ENCODE data around the gene CD101. TPM values are rescaled to one million over a fixed set of nuclear protein-coding genes. Genes with fewer than 3 reads are reported as not detected.

The CD101 gene
- total RNA-seq, 1 experiment from 2014 or later: 0.76 TPM

- Histone ChIP-seq H3K79me2 (ENCODE audit: low read depth) (no peaks in the 10 kb centered on the region), H3K36me3 (ENCODE audit: low read depth) (no peaks in the 10 kb centered on the region), H3K27me3 (ENCODE audit: insufficient read depth, low read depth) (no peaks in the 10 kb centered on the region), H2AFZ (no peak overlapping the region), H3F3A (ENCODE audit: insufficient read depth, low read depth) (no peaks in the 10 kb centered on the region), H4K20me1 (ENCODE audit: insufficient read depth) (no peaks in the 10 kb centered on the region), H3K9me3 (ENCODE audit: insufficient read depth, low read depth) (no peaks in the 10 kb centered on the region), H3K9me2 (ENCODE audit: insufficient read depth) (no peaks in the 10 kb centered on the region), H3K4me3 (no peak overlapping the region), H3K27ac (no peak overlapping the region), H3K4me1 (replicated peaks; ENCODE audit: insufficient read depth) (no peaks in the 10 kb centered on the region), H3K4me2 (no peak overlapping the region)
- CTCF ChIA-PET: no interaction called here
- no TSS peak for BruUV-seq (replicated peaks)
- no peak for DNase-seq
- intact Hi-C loops (cut with micrococcal nuclease; ENCODE audit: unreplicated experiment): no loop called here
- POLR2A ChIA-PET (ENCODE audit: unreplicated experiment): no interaction called here
- TF ChIP-seq CTCF (conservative IDR thresholded peaks at IDR 0.05): no peak
- TF ChIP-seq EZH2 (IDR thresholded peaks at IDR 0.05; ENCODE audit: low read depth): no peak
Observed at GRCh38 chr1:117029685-117030084, 28.1 kb downstream of the CD101 start.

- BruUV-seq (replicated peaks): no TSS peak
- no peaks in the 10 kb centered on the region for H3K27me3 ChIP-seq (ENCODE audit: insufficient read depth, low read depth)
- no peaks in the 10 kb centered on the region for H3K9me3 ChIP-seq (ENCODE audit: insufficient read depth, low read depth)
- H3K4me1 ChIP-seq (replicated peaks; ENCODE audit: insufficient read depth): no peaks in the 10 kb centered on the region
- intact Hi-C loops (cut with micrococcal nuclease; ENCODE audit: unreplicated experiment): no loop called here
- no peaks in the 10 kb centered on the region for H3F3A ChIP-seq (ENCODE audit: insufficient read depth, low read depth)
- H3K79me2 ChIP-seq (ENCODE audit: low read depth): no peaks in the 10 kb centered on the region
- H3K36me3 ChIP-seq (ENCODE audit: low read depth): no peaks in the 10 kb centered on the region
- no peak overlapping the region for H2AFZ ChIP-seq
- CTCF ChIA-PET: interaction anchor here (0.7 kb wide), 1 partner anchor 780 kb away, joined by 3 read pairs; no protein-coding TSS in a partner anchor
- no peak overlapping the region for H3K4me2 ChIP-seq
- H3K4me3 ChIP-seq: no peak overlapping the region
- POLR2A ChIA-PET (ENCODE audit: unreplicated experiment): interaction anchor here (0.7 kb wide), 1 partner anchor 9 kb away, joined by 6 read pairs; no protein-coding TSS in a partner anchor
- H4K20me1 ChIP-seq (ENCODE audit: insufficient read depth): no peaks in the 10 kb centered on the region
- H3K27ac ChIP-seq: no peak overlapping the region
- DNase-seq: no peak
- TF ChIP-seq EZH2 (IDR thresholded peaks at IDR 0.05; ENCODE audit: low read depth) (no peak), CTCF (conservative IDR thresholded peaks at IDR 0.05) (no peak)
- H3K9me2 ChIP-seq (ENCODE audit: insufficient read depth): no peaks in the 10 kb centered on the region
Observed at GRCh38 chr1:117030271-117030877, 28.8 kb downstream of the CD101 start.

GRCh38 chr1:117032266-117032665 lies 30.7 kb downstream of the CD101 start:
- Histone ChIP-seq H3K36me3 (ENCODE audit: low read depth) (no peaks in the 10 kb centered on the region), H3K4me1 (replicated peaks; ENCODE audit: insufficient read depth) (no peaks in the 10 kb centered on the region), H2AFZ (no peak overlapping the region), H3K9me2 (ENCODE audit: insufficient read depth) (no peaks in the 10 kb centered on the region), H3K4me2 (no peak overlapping the region), H3K79me2 (ENCODE audit: low read depth) (no peaks in the 10 kb centered on the region), H3K4me3 (no peak overlapping the region), H4K20me1 (ENCODE audit: insufficient read depth) (no peaks in the 10 kb centered on the region), H3K27me3 (ENCODE audit: insufficient read depth, low read depth) (no peaks in the 10 kb centered on the region), H3F3A (ENCODE audit: insufficient read depth, low read depth) (no peaks in the 10 kb centered on the region), H3K27ac (no peak overlapping the region), H3K9me3 (ENCODE audit: insufficient read depth, low read depth) (no peaks in the 10 kb centered on the region)
- DNase-seq: no peak
- CTCF ChIA-PET: no interaction called here
- no TSS peak for BruUV-seq (replicated peaks)
- intact Hi-C loops (cut with micrococcal nuclease; ENCODE audit: unreplicated experiment): no loop called here
- POLR2A ChIA-PET (ENCODE audit: unreplicated experiment): no interaction called here
- TF ChIP-seq CTCF (conservative IDR thresholded peaks at IDR 0.05) (no peak), EZH2 (IDR thresholded peaks at IDR 0.05; ENCODE audit: low read depth) (no peak)
